Suprapubic skin (tissue), 4 donors: ENCODE results near the gene LRRC8B. TPM values are rescaled to one million over a fixed set of nuclear protein-coding genes. Genes with fewer than 3 reads are reported as not detected.

Experiments
- DNase-seq, 2 donors: peaks; one replicate each; pipeline ENCODE4 v3.0.0-alpha.2; 2019; ENCODE audit warnings: low spot score in 2 of 2
- H3K27ac ChIP-seq: fragments of 200-600 bp; sonication (generic); one replicate; pipeline ENCODE4 v1.5.1; 2019
- H3K27me3 ChIP-seq: fragments of 200-600 bp; sonication (generic); one replicate; pipeline ENCODE4 v1.5.1; 2019
- H3K36me3 ChIP-seq: fragments of 200-600 bp; sonication (generic); one replicate; pipeline ENCODE4 v1.5.1; 2019
- H3K4me1 ChIP-seq: fragments of 200-600 bp; sonication (generic); one replicate; pipeline ENCODE4 v1.5.1; 2019
- H3K4me3 ChIP-seq: fragments of 200-600 bp; sonication (generic); one replicate; pipeline ENCODE4 v1.5.1; 2019; ENCODE audit warnings: mild to moderate bottlenecking
- H3K9me3 ChIP-seq: fragments of 200-600 bp; sonication (generic); one replicate; pipeline ENCODE4 v1.5.1; 2019
- CTCF ChIP-seq, 2 donors: fragments of 200-600 bp in 1 of 2; fragments of 450-650 bp in 1 of 2; sonication (generic) in 1 of 2; IDR thresholded peaks; one replicate each; pipeline ENCODE4 v1.5.1; 2016 to 2019; ENCODE audit warnings: antibody characterized with exemption in 2 of 2, mild to moderate bottlenecking in 1 of 2, moderate library complexity in 1 of 2
- EP300 ChIP-seq: sonication (generic); formaldehyde crosslinking; IDR thresholded peaks from one replicate; pipeline ENCODE4 v1.6.1; 2017; ENCODE audit warnings: antibody characterized with exemption
- POLR2A ChIP-seq, 2 donors: fragments of 450-650 bp; IDR thresholded peaks; one replicate each; pipeline ENCODE4 v1.6.1; 2017; ENCODE audit warnings: antibody characterized with exemption in 2 of 2, mild to moderate bottlenecking in 2 of 2, moderate library complexity in 2 of 2
- POLR2AphosphoS5 ChIP-seq, 3 donors: sonication (generic); formaldehyde crosslinking; IDR thresholded peaks; one replicate each; pipeline ENCODE4 v1.6.1; 2017; ENCODE audit warnings: antibody characterized with exemption in 3 of 3
- WGBS: methylation state at CpG from one replicate; pipeline ENCODE4 v1.1.5; 2018; 5-methylcytosine and 5-hydroxymethylcytosine counted together
- total RNA-seq, 4 donors: library from RNA; depleted of rRNA; stranded (reverse); fragments of >200 nt; gene quantifications; one replicate each; pipeline ENCODE4 v1.1.0, GENCODE V29; 2016

Gene LRRC8B
- total RNA-seq, 4 donors from 2014 or later, result 11.1 to 26.6 (median 13.9) TPM

GRCh38 chr1:89584211-89584610 is 59.6 kb downstream of the LRRC8B start:
- H3K36me3 ChIP-seq, result peaks cover 23% of the 10 kb centered on the region
- H3K27ac ChIP-seq, result no peak overlapping the region
- TF ChIP-seq EP300 (no peak), CTCF (IDR thresholded peaks at IDR 0.05) (no peak), POLR2A (IDR thresholded peaks at IDR 0.05) (no peak), POLR2AphosphoS5 (IDR thresholded peaks at IDR 0.05) (no peak)
- no peaks in the 10 kb centered on the region for H3K4me1 ChIP-seq
- H3K4me3 ChIP-seq, result no peak overlapping the region
- WGBS, result 95% methylated on average over 2 of the region's 2 CpGs
- no peaks in the 10 kb centered on the region for H3K9me3 ChIP-seq
- DNase-seq, result no peak
- H3K27me3 ChIP-seq, result no peaks in the 10 kb centered on the region

GRCh38 chr1:89584781-89585180 is 60.2 kb downstream of the LRRC8B start:
- no peak for DNase-seq
- no peaks in the 10 kb centered on the region for H3K27me3 ChIP-seq
- TF ChIP-seq CTCF (IDR thresholded peaks at IDR 0.05) (no peak), EP300 (no peak), POLR2A (IDR thresholded peaks at IDR 0.05) (no peak), POLR2AphosphoS5 (IDR thresholded peaks at IDR 0.05) (no peak)
- H3K27ac ChIP-seq, result no peak overlapping the region
- peaks cover 22% of the 10 kb centered on the region for H3K36me3 ChIP-seq
- no peaks in the 10 kb centered on the region for H3K4me1 ChIP-seq
- 80% methylated on average over 3 of the region's 3 CpGs for WGBS
- no peaks in the 10 kb centered on the region for H3K9me3 ChIP-seq
- no peak overlapping the region for H3K4me3 ChIP-seq

- Histone ChIP-seq H3K4me3 (no peak overlapping the region), H3K27ac (no peak overlapping the region), H3K27me3 (no peaks in the 10 kb centered on the region), H3K9me3 (no peaks in the 10 kb centered on the region), H3K4me1 (peaks cover 14% of the 10 kb centered on the region), H3K36me3 (peaks cover 16% of the 10 kb centered on the region)
- DNase-seq, result no peak
- no peak for TF ChIP-seq POLR2A (IDR thresholded peaks at IDR 0.05)
- TF ChIP-seq EP300, result no peak
- no peak for TF ChIP-seq POLR2AphosphoS5 (IDR thresholded peaks at IDR 0.05)
- no peak for TF ChIP-seq CTCF (IDR thresholded peaks at IDR 0.05)
- WGBS, result 91% methylated on average over 4 of the region's 4 CpGs
These were observed 63.1 kb downstream of the LRRC8B start for GRCh38 chr1:89587729-89588161.

- no peaks in the 10 kb centered on the region for H3K27me3 ChIP-seq
- WGBS, result 100% methylated on average over 1 of the region's 1 CpG
- H3K4me3 ChIP-seq, result no peak overlapping the region
- no peak for DNase-seq
- peaks cover 14% of the 10 kb centered on the region for H3K4me1 ChIP-seq
- H3K36me3 ChIP-seq, result peaks cover 8% of the 10 kb centered on the region
- TF ChIP-seq CTCF (IDR thresholded peaks at IDR 0.05) (no peak), POLR2A (IDR thresholded peaks at IDR 0.05) (no peak)
- no peak overlapping the region for H3K27ac ChIP-seq
- no peaks in the 10 kb centered on the region for H3K9me3 ChIP-seq
These were observed 63.9 kb downstream of the LRRC8B start for GRCh38 chr1:89588480-89588879.

- TF ChIP-seq POLR2AphosphoS5 (IDR thresholded peaks at IDR 0.05) (no peak), POLR2A (IDR thresholded peaks at IDR 0.05) (no peak), EP300 (no peak), CTCF (IDR thresholded peaks at IDR 0.05) (no peak)
- H3K27ac ChIP-seq, result no peak overlapping the region
- no peaks in the 10 kb centered on the region for H3K27me3 ChIP-seq
- no peaks in the 10 kb centered on the region for H3K9me3 ChIP-seq
- peaks cover 14% of the 10 kb centered on the region for H3K4me1 ChIP-seq
- H3K36me3 ChIP-seq, result peaks cover 3% of the 10 kb centered on the region
- DNase-seq, result no peak
- 58% methylated on average over 1 of the region's 1 CpG for WGBS
- H3K4me3 ChIP-seq, result no peak overlapping the region
These were observed 64.9 kb downstream of the LRRC8B start for GRCh38 chr1:89589515-89589914.
